OCI-LY1 (cell line): ENCODE data around the gene KCNN2.

Experiments used
- H2AFZ ChIP-seq: fragments of 200-600 bp; sonication (generic), shearing (Covaris generic); 2 replicates; pipeline ENCODE4 v1.6.0; 2014; ENCODE audit warnings: antibody characterized with exemption, mild to moderate bottlenecking, low read length
- H3F3A ChIP-seq: fragments of 200-600 bp; sonication (generic), shearing (Covaris generic); 2 replicates; pipeline ENCODE4 v1.6.0; 2014; ENCODE audit warnings: mild to moderate bottlenecking, antibody characterized with exemption, low read length, moderate library complexity; ENCODE audit not compliant: insufficient read depth
- H3K27ac ChIP-seq: fragments of 200-600 bp; sonication (generic); 2 replicates; pipeline ENCODE4 v1.5.1; 2014; ENCODE audit warnings: low read length, mixed run types, mild to moderate bottlenecking, low read depth; ENCODE audit not compliant: poor library complexity, severe bottlenecking
- H3K27me3 ChIP-seq: fragments of 200-600 bp; sonication (generic); 2 replicates; pipeline ENCODE4 v1.6.0; 2014; ENCODE audit warnings: antibody characterized with exemption, mild to moderate bottlenecking, low read length, moderate library complexity; ENCODE audit not compliant: insufficient read depth
- H3K36me3 ChIP-seq: fragments of 200-600 bp; sonication (generic); 2 replicates; pipeline ENCODE4 v1.6.1; 2014; ENCODE audit warnings: mild to moderate bottlenecking, antibody characterized with exemption, low read length, moderate library complexity, mixed read lengths; ENCODE audit not compliant: insufficient read depth
- H3K4me1 ChIP-seq: fragments of 200-600 bp; sonication (generic); 2 replicates; pipeline ENCODE4 v1.5.1; 2014; ENCODE audit warnings: mild to moderate bottlenecking, low read length, moderate library complexity; ENCODE audit not compliant: insufficient read depth, severe bottlenecking
- H3K4me2 ChIP-seq: fragments of 200-600 bp; sonication (generic), shearing (Covaris generic); 2 replicates; pipeline ENCODE4 v1.6.1; 2014; ENCODE audit warnings: low read length
- H3K4me3 ChIP-seq: fragments of 200-600 bp; sonication (generic); 2 replicates; pipeline ENCODE4 v1.5.1; 2014; ENCODE audit warnings: low read length, low read depth, mild to moderate bottlenecking, mixed read lengths; ENCODE audit not compliant: poor library complexity, severe bottlenecking
- H3K79me2 ChIP-seq: fragments of 200-600 bp; shearing (Covaris generic); 2 replicates; pipeline ENCODE4 v1.6.1; 2016; ENCODE audit warnings: mixed run types, low read length, mixed read lengths; ENCODE audit not compliant: insufficient read depth
- H3K9ac ChIP-seq: fragments of 200-600 bp; sonication (generic), shearing (Covaris generic); 2 replicates; pipeline ENCODE4 v1.6.1; 2014; ENCODE audit warnings: mild to moderate bottlenecking, low read length, mixed read lengths
- H3K9me2 ChIP-seq: fragments of 200-600 bp; sonication (generic), shearing (Covaris generic); 2 replicates; pipeline ENCODE4 v1.6.1; 2014; ENCODE audit warnings: low read depth, mild to moderate bottlenecking, low read length, mixed read lengths
- H3K9me3 ChIP-seq: fragments of 200-600 bp; shearing (Covaris generic); 2 replicates; pipeline ENCODE4 v1.6.1; 2014; ENCODE audit warnings: low read length, mixed read lengths
- H4K20me1 ChIP-seq: fragments of 200-600 bp; sonication (generic), shearing (Covaris generic); 2 replicates; pipeline ENCODE4 v1.6.0; 2016; ENCODE audit warnings: mild to moderate bottlenecking, low read length; ENCODE audit not compliant: insufficient read depth
- EZH2 ChIP-seq: fragments of 200-600 bp; sonication (generic), shearing (Covaris generic); IDR thresholded peaks from 2 replicates; pipeline ENCODE4 v1.8.0; 2017; ENCODE audit warnings: borderline replicate concordance, mixed run types, mild to moderate bottlenecking, antibody characterized with exemption, low read length, moderate library complexity, mixed read lengths
- TF ChIP-seq, protein P1 (sequence below): fragments of 200-600 bp; sonication (generic), shearing (Covaris generic); IDR thresholded peaks from 2 replicates; pipeline ENCODE4 v1.5.1; 2017; ENCODE audit warnings: mild to moderate bottlenecking, antibody characterized with exemption, low read length, moderate library complexity, mixed read lengths

The KCNN2 gene

DNA sequence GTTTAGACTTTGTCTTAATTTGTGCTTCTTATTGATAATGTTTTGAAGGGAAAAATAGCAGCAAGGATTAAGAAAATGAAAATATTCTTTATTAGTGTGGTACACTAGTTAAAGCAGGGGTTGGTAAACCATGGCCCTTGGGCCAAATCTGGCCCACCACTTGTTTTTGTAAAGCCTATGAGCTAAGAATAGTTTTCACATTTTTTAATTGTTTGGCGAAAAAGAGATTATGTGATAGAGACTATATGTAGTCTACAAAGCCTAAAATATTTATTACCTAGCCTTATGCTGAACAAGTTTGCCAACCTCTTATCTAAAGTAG lies 57.2 kb downstream of the KCNN2 start:
- Histone ChIP-seq H3K27me3 (no peaks in the 10 kb centered on the region), H3K9me3 (no peaks in the 10 kb centered on the region), H3K9me2 (no peaks in the 10 kb centered on the region), H3K9ac (no peak overlapping the region), H3K36me3 (no peaks in the 10 kb centered on the region), H3K4me3 (no peak overlapping the region), H3K27ac (no peak overlapping the region), H3K79me2 (no peaks in the 10 kb centered on the region), H4K20me1 (no peaks in the 10 kb centered on the region), H3F3A (no peaks in the 10 kb centered on the region), H3K4me1 (no peaks in the 10 kb centered on the region), H3K4me2 (no peak overlapping the region), H2AFZ (no peak overlapping the region)
- no peak for TF ChIP-seq EZH2
- TF ChIP-seq, protein P1, sequence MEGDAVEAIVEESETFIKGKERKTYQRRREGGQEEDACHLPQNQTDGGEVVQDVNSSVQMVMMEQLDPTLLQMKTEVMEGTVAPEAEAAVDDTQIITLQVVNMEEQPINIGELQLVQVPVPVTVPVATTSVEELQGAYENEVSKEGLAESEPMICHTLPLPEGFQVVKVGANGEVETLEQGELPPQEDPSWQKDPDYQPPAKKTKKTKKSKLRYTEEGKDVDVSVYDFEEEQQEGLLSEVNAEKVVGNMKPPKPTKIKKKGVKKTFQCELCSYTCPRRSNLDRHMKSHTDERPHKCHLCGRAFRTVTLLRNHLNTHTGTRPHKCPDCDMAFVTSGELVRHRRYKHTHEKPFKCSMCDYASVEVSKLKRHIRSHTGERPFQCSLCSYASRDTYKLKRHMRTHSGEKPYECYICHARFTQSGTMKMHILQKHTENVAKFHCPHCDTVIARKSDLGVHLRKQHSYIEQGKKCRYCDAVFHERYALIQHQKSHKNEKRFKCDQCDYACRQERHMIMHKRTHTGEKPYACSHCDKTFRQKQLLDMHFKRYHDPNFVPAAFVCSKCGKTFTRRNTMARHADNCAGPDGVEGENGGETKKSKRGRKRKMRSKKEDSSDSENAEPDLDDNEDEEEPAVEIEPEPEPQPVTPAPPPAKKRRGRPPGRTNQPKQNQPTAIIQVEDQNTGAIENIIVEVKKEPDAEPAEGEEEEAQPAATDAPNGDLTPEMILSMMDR: no peak

DNA sequence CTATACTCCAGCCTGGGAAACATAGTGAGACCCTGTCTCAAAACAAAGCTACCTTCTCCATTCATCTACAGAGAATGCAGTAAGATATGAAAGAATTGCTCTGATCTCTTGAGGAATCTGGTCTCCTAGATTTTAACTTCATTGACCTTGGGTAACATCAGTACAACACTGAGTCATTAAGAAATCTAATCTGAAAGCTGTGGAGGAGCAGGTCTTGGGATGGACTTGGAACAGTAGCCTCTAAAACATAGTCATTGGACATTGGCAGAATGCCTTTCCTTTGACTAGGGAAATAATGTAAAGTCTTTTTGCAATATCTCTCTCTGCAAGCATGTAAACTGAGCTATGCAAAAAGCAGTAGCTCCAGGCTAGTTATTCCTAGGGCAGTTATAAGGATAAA lies 58.1 kb downstream of the KCNN2 start:
- Histone ChIP-seq H3K4me3 (no peak overlapping the region), H3F3A (no peaks in the 10 kb centered on the region), H3K36me3 (no peaks in the 10 kb centered on the region), H3K9me3 (no peaks in the 10 kb centered on the region), H3K27ac (no peak overlapping the region), H3K9me2 (no peaks in the 10 kb centered on the region), H2AFZ (no peak overlapping the region), H3K9ac (no peak overlapping the region), H3K79me2 (no peaks in the 10 kb centered on the region), H3K4me2 (no peak overlapping the region), H3K4me1 (no peaks in the 10 kb centered on the region), H3K27me3 (no peaks in the 10 kb centered on the region), H4K20me1 (no peaks in the 10 kb centered on the region)
- TF ChIP-seq, protein P1: no peak
- TF ChIP-seq EZH2: no peak

DNA sequence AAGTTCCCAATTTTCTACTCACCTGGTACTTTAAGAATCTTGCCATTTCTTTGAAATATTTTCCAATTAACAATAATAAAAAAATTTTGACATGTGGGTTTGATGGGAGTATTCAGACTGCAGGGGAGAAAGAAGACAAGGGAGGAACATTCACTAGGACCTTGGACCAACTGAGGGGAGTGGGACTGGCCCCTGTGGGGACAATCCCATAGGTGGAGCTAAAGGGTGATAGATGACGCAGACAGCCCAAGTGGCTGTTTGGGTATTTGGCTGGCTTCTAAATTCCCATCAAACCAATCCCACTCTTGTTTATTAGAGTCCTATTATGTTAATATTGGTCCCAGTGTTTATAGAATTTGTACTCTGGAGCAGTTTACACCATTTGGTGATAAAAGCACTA lies 65.3 kb downstream of the KCNN2 start:
- H2AFZ ChIP-seq: no peak overlapping the region
- no peaks in the 10 kb centered on the region for H3K4me1 ChIP-seq
- H3K9ac ChIP-seq: no peak overlapping the region
- H3K27me3 ChIP-seq: no peaks in the 10 kb centered on the region
- no peak overlapping the region for H3K4me2 ChIP-seq
- TF ChIP-seq, protein P1: no peak
- TF ChIP-seq EZH2: no peak
- H3K27ac ChIP-seq: no peak overlapping the region
- no peaks in the 10 kb centered on the region for H4K20me1 ChIP-seq
- no peaks in the 10 kb centered on the region for H3K9me2 ChIP-seq
- no peaks in the 10 kb centered on the region for H3F3A ChIP-seq
- H3K9me3 ChIP-seq: no peaks in the 10 kb centered on the region
- H3K79me2 ChIP-seq: no peaks in the 10 kb centered on the region
- H3K36me3 ChIP-seq: no peaks in the 10 kb centered on the region
- no peak overlapping the region for H3K4me3 ChIP-seq
